GM21360 (cell line): ENCODE measurements around the gene ISG20.
"Not testable (repeated sequence)": the region's sequence is repeated elsewhere in the genome, so short reads cannot be mapped to it uniquely, and the experiment has no call there.

Experiments
- ATAC-seq: cut with Tn5 transposase; IDR thresholded peaks from one replicate; pipeline ENCODE4 v1.9.1; 2021; ENCODE audit warnings: mild to moderate bottlenecking, moderate library complexity; ENCODE audit not compliant: unreplicated experiment

ISG20 gene

DNA sequence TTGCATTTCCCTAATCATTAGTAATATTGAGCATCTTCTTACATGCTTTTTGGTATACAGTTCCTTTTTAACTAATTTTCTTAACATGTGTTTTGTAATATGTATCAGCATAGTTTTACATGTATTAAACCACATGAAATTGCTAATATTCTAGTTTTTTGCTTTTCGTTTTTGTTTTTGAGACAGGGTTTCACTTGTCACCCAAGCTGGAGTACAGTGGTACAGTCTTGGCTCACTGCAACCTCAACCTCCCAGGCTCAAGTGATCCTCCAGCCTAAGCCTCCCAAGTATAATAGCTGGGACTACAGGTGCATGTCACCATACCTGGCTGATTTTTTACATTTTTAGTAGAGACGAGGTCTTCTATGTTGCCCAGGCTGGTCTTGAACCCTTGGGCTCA lies 4.4 kb upstream of the ISG20 start:
- ATAC-seq, result no peak

DNA sequence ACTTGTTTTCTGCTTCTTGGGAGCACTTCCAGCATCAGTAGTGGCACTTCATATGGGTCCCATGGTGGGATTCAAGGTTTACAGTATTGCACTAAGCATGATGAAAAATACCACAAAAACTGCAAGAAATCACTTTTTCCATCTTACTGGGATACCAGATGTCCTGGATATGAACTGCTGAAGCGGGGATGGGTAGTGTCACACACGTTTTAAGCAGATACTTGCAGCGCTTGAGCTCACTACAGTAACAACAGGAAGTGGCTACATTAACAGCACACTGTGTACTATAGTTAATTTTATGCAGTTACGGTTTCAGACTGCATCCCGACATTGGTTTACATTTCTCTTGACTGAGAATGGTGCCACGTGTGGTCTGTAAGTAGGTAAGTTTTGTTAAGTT lies 3.5 kb upstream of the ISG20 start:
- ATAC-seq, result peak; percentile 26

DNA sequence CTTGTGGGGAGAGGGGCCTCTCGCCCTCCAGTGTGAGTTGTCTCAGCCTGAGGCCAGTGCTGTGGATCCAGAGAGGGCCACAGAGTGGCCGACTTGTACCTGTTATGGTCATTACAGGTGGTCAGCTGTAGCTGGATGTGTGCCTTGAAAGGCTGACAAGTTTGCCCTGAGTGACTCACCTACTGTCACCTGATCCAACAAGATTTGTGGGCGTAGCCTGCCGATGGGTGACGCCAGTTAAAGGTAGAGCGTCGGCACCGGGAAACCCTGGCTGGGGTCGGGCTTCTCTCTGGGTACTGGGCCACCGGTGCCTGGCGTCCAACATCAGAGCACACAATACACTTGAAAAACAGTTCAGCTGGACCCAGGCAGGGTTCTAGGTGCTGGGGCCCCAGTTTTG lies 2.8 kb upstream of the ISG20 start:
- ATAC-seq, result no peak

DNA sequence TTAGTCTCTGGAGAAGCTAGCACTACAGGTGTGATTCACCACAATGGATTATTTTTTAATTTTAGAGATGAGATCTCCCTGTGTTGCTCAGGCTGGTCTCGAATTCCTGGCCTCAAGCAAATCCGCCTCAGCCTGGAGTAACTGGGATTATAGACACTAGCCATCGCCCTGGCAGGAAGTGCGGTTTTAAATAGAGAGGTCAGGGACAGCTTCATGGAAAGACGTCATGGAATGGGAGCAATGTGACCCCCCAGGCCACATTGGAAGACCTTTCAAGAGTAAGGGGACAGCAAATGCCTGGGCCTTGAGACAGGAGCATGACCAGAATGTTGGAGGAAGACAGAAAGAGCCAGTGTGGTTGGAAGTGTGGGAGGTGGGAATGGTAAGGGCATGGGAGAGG lies 2.2 kb upstream of the ISG20 start:
- ATAC-seq, result no peak

DNA sequence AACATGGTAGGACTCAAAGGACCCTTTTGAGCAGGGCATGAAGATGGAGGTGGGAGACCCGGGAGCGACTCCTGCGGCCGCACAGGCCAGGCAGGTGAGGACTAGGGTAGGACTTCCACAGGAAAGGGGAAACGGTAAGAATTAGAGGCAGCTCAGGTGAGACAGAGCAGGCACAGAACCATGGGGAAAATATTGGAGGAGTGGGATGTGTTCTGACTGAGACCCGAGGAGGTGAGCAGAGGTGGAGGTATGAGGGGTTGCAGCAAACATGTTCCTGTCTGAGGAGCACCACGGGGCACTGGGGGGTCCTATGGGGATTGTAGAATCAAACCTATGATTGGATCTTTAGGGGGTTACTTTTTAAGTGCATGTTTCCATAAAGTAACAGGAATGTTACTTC lies 1.4 kb upstream of the ISG20 start:
- ATAC-seq, result no peak

DNA sequence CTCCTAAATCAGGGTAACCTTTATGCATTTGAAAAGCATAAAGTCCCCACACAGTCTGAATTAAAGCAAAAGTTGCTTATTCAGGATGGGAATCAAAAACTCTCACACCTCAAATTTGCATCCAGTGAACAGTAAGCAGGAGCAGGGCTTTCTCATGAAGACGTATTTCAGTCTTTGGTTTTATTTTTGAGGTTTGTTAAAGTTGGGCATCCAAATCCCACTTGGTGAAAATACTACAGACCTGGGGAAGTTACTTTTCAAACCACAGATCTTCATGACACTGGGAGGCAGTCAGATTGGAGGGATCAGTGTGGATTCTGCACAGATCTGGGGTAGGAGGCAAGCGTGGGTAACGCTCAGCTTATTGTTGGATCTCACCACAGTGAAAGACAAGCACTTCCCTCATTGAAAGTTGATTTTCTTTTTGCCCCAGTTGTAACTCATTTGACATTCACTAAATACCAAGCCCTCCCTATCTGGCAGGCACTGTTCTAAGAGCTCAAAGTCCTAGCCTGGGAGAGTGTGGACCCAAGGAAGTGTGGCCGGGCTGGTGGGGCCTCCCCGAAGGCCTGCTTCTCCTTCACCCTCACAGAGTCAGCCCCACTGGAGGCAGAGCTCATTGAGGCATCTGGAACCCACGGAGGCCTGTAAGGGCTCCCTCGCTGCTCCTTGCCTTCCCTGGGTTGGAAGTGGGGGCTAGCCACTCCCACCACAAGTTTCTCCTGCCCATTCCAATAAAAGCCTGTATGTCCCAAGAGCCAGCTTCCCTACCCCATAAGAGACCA lies 783 bp upstream of the ISG20 start:
- no peak for ATAC-seq

DNA sequence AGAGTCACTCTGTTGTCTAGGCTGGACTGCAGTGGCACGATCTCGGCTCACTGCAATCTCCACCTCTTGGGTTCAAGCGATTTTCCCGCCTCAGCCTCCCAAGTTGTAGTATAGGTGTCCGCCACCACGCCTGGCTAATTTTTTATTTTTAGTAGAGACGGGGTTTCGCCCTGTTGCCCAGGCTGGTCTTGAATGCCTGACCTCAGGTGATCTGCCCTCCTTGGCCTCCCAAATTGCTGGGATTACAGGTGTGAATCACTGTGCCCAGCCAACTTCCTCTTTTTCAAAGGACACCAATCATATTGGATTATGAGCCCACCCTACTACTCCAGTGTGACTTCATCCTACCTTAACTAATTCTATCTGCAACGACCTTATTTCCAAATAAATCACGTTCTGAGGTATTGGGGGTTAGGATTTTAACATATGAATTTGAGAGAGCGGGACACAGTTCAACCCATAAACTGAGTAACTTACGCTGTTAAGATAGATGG lies 3.2 kb downstream of the ISG20 start:
- no peak for ATAC-seq

DNA sequence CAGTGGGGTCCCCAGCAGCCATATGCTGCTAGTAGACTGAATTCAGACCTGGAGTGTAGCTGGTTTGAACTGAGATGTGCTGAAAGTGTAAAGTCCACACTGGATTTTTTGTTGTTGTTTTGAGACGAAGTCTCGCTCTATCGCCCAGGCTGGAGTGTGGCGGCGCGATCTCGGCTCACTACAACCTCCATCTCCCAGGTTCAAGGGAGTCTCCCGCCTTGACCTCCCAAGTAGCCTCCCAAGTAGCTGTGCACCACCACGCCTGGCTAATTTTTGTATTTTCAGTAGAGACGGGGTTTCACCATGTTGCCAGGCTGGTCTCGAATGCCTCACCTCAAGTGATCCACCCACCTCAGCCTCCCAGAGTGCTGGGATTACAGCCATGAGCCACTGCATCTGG lies 3.7 kb downstream of the ISG20 start:
- ATAC-seq, result not testable (repeated sequence)

DNA sequence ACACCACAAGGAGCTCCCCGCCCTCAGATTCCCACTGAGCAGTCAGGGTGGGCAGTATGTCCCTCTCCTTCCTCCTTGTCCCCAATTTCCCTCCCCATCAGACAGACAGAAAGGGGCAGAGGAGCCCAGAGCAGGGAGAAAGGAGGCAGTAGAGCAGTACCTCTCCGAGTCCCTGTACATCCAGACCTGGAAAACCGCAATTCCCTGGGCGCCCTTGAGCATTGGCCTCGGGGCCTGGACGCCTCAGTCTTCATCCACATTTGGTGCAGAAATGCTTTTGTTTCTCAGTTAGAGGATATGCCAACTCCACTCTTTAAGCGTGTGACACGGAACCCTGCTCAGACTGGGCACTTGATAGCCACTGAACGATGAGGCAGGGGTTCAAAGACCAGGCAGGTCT lies 5.9 kb downstream of the ISG20 start:
- no peak for ATAC-seq

DNA sequence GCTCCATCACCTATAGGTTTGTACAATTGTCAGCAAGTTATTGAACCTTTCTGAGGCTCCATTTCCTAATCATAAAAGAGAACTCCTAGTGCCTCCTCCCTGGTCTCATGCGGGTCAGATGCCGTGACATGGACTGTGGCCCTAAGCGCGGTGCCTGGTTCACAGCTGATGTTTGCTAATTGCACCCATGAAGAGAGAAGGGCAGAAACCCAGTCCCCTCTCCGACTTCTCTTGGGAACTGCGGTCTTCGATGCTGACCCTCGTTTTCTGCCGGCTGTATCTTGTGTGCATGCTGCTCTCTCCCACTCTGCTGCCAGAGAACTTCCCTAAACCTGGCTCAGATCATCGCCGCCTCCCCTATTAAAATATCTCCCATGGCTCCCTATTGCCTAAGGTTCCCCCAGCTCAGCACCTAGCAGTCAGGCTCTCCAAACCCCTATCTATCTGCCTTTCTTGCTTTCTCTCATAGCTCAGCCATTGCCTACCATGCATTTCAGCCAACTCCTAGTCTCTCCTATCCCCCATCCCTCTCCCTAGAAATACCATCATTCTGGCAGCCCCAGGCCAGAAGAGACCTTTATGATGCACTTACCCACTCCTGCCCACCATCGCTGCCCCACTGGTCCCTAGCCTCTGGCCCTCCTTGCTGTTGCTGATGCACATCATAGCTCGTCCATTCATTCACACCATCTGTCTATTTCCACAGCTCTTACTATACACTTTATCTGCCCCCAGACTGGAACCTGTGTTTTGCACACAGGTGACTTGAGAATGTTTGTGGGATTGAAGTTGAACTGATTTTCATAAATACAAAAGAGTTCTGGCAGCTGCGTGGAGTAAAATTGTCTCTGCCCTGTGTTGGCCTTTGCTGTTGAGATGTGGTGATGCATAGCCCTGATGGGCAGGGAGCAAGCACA lies 6.6 kb downstream of the ISG20 start:
- no peak for ATAC-seq

DNA sequence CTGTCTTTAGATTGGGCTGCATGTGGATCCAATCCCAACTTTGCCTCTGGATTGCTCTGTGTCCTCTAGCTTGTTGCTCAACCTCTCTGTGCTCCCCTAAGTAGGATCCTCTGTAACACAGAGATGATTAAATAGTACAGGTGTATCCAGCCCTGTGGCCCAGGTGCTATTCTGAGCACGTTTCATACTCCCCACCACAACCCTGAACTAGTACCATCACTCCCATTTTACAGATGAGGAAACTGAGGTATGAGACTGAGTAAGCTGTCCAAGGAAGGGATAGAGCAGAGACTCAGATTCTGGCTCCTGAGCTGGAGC lies 7.2 kb downstream of the ISG20 start:
- no peak for ATAC-seq

DNA sequence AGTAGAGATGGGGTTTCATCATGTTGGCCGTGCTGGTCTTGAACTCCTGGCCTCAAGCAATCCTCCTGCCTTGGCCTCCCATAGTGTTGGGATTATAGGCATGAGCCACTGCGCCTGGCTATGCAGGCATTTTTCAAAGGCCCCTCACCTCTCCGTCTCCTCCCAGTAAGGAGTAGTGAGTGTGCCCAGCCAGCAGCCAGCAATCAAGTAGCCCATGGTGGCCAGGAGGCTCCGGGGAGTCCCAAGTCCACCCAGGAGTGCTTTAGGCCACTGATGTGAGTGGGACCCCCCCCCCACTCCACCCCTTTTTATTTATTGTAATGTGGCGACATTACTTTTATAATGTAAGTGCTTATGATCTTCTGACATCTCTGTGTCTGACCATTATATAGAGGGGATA lies 8.1 kb downstream of the ISG20 start:
- no peak for ATAC-seq

DNA sequence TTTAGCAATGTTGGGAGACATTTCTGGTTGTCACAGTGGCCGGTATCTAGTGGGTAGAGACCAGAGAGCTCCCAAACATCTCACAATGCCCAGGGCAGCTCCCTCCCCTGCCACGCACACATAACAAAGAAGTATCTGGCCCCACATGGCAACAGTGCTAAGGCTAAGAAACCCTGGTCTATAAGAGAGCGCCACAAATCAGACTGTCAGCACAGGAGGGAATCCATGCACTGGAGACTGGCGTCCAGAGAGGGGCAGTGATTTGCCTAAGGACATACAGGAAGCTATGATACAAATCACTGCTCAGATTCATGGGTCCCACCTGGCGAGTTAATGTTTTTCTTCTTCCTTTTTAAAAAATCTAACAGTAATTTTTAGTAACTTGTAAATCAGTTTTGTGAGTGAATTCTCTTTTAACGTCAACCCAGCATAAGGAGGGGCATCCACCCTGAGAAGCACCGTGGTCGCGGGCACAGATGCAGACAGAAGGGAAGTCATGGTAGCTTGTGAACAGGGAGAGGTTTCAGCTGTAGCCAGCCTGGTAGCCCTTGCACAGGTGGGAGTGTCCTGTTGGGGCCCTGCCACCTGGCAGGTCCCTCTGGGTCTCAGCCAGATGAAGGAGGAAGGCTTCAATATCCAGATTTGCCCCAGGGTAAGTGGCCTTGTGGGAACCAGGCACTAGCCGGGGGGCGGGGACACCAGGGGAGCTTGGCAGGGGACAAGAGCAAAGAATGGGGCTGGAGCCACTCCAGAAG lies 8.7 kb downstream of the ISG20 start:
- no peak for ATAC-seq

DNA sequence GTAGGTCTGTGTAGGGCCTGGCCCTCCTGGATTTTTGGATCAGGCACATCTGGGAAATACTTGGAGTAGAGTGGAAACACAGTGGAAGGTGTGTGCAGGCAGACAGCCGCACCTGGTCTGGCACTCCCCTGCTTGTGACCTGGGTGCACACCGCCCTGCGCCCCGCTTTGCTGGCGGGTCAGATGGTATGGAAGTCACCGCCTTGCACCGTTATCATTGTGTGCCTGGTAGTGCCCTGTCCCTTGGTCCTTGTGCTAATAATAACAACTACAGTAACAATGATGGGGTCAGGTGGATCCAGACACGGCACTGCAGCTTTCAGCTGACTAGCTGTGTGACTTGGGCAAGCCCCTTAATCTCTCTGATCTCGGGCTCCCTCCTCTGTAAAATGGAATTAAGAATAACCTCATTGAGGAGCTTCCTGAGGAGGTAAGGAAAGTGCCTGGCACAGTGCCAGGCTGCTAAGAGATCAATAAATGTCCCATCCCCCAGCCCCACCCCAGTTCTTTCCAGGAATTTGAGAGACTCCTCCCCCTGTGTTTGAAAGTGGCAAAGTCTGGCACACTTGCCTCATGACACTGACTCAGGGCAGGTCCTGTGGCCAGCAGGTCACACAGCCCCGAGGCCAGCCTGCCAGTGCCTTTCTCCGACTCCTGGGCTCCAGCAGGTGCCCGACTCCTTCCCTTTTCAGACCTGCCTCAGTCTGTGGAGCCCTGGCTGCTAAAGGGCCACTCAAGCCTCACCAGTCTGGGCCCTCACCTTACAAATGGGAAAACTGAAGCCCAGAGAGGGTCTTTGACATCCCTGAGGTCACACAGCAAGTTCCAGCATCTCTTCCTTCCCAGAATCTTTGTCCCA lies 9.8 kb downstream of the ISG20 start:
- no peak for ATAC-seq

DNA sequence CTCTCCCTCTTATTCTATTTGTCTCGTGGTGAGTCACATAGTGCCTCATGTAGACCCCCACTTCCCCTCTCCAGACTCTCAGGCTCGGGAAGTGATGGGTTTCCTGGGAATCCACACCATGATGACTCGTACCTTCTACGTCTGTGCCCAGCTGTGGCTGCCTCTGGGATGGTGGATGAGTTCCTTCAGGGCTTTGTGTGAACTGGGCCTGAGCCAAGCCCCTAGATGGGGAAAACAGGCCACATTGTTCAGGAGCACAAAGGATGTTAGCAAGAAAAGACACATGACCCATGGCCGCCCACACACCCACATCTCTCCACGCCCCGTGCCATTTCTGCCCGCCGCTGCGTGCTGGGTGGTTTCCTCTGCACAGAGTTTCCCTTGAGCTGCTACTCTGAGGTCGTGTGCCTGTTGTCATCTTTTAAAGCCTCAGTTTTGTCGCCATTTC lies 10.5 kb downstream of the ISG20 start:
- peak; percentile 72 for ATAC-seq

DNA sequence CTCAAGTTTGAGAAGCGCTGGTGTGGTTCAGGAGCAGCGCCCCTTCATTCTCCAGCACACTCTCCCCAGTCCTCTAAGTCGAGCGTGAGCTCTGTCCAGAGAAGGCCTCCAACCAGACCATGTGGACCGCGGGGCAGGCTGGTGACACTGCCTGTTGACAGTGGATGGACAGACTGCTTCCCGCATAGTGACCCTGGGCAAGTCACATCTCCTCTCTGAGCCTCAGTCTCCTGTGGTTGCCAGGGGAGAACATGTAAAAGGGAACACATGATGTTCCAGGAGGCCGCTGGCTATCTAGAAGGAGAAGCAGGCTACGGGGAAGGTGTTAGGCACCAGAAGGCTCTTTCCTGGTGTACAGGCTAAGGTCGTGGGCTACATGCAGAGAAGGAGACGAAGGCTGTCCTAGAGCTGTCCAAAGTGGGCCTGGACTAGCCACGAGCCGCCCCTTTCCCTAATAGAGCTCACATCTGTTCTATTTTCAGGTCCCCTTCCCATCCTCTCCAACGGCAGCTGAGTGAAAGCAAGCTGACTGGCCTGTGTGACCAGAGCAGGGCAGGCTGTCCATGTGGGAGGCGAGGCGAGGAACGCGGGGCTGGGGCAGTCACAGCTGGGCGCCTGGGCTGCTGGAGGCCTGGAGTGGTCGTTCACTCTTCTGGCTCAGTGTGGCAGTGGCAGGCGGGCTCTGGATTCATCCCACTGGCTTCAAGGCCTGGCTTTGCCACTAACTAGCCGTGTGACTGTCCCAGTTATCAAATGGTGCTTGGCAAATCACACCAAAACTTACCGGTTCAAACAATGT lies 11.1 kb downstream of the ISG20 start:
- no peak for ATAC-seq

DNA sequence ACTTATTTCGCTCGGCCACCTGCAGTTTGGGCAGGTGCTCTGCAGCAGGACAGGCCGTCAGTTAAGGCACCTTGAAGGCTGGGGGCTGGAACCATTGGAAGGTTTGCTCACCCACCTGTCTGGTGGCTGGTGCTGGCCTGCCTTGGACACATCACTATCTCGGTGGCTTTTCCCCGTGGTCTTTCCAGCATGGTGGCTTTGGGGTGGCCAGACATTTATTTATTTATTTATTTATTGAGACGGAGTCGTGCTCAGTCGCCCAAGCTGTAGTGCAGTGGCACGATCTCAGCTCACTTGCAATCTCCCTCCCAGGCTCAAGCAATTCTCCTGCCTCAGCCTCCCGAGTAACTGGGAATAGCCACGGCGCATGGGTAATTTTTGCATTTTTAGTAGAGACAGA lies 11.7 kb downstream of the ISG20 start:
- ATAC-seq, result no peak

DNA sequence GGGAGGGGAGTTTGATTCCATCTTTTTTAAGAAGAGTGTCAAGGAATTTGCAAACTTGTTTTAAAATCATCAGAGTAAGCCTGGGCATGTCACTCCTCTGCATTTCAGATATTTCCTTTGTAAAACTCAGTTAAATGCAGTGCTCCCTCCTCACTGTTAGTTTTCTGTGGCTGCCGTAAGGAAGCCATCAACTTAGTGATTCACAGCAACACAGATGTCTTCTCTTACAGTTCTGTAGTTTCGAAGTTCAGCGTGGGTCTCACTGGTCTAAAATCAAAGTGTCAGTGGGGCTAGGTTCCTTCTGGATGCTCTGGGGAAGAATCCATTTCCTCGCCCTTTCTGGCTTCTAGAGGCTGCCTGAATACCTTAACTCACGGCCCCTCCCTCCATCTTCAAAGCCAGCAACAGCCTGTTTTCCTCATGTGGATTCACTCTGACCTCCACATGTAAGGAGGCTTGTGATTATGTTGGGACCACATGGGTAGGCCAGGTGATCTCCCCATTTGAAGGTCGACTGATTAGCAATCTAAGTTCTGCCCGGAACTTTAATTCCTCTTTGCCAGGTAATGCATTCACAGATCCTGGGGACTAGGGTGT lies 12.4 kb downstream of the ISG20 start:
- no peak for ATAC-seq

DNA sequence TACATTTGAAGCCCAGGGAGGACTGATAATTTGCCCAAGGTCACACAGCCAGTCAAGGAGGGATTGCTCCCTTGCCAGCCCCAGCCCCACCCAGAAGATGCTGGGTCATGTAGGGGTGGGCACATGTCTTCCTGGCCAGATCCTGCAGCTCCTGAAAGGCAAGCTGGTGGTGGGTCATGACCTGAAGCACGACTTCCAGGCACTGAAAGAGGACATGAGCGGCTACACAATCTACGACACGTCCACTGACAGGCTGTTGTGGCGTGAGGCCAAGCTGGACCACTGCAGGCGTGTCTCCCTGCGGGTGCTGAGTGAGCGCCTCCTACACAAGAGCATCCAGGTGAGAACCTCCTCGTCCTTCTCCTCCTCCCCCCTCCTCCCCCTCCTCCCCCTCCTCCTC lies 13.2 kb downstream of the ISG20 start:
- no peak for ATAC-seq
